K562 (cell line): ENCODE results near the gene USHBP1. TPM values are rescaled to one million over a fixed set of nuclear protein-coding genes. Genes with fewer than 3 reads are reported as not detected.

Source experiments
- DIDO1 ChIP-seq: fragments of 450-650 bp; IDR thresholded peaks from 2 replicates; pipeline ENCODE4 v1.6.1; 2016; ENCODE audit warnings: low read depth, missing biosample characterization, missing genetic modification characterization
- ESRRB ChIP-seq: fragments of 250-450 bp; sonication (Bioruptor Pico); IDR thresholded peaks from 2 replicates; pipeline ENCODE4 v1.5.0; 2020; ENCODE audit warnings: mild to moderate bottlenecking, moderate library complexity, borderline replicate concordance
- MYBL2 ChIP-seq, 2 experiments: fragments of 450-650 bp in 1 of 2; sonication (generic) in 1 of 2; formaldehyde crosslinking in 1 of 2; IDR thresholded peaks; 2 replicates each; pipeline versions ENCODE4 v1.6.1 to v1.8.1; 2017 to 2022; ENCODE audit warnings: borderline replicate concordance in 1 of 2, inconsistent platforms in 1 of 2, low read depth in 1 of 2, mild to moderate bottlenecking in 1 of 2, missing genetic modification reagents in 1 of 2, moderate library complexity in 1 of 2
- NELFE ChIP-seq: IDR thresholded peaks from 2 replicates; pipeline ENCODE4 v1.6.1; 2011; ENCODE audit warnings: mild to moderate bottlenecking; ENCODE audit not compliant: insufficient read depth, insufficient read length
- NFIC ChIP-seq: fragments of 450-650 bp; IDR thresholded peaks from 2 replicates; pipeline ENCODE4 v1.6.1; 2017; ENCODE audit warnings: mild to moderate bottlenecking, inconsistent platforms
- NRF1 ChIP-seq, 2 experiments: fragments of 450-650 bp; IDR thresholded peaks in 1 of 2; conservative IDR thresholded peaks in 1 of 2; 2 replicates each; pipeline ENCODE4 v1.6.1; 2014; ENCODE audit warnings: mild to moderate bottlenecking in 2 of 2
- RAD21 ChIP-seq, 2 experiments: fragments of 250-450 bp in 1 of 2; fragments of 450-650 bp in 1 of 2; sonication (Bioruptor Pico) in 1 of 2; formaldehyde crosslinking in 1 of 2; IDR thresholded peaks in 1 of 2; conservative IDR thresholded peaks in 1 of 2; 2 replicates each; pipeline versions ENCODE4 v1.4.0 to v1.8.0; 2020 to 2022; ENCODE audit warnings: mild to moderate bottlenecking in 2 of 2, moderate library complexity in 1 of 2
- SPI1 ChIP-seq: IDR thresholded peaks from 2 replicates; pipeline ENCODE4 v1.6.1; 2011; ENCODE audit warnings: low read depth, low read length, control low read depth, borderline replicate concordance
- SRF ChIP-seq, 2 experiments: fragments of 250-450, 450-650 bp in 1 of 2; sonication (Bioruptor Pico) in 1 of 2; sonication (generic) in 1 of 2; formaldehyde crosslinking; IDR thresholded peaks; 2 replicates each; pipeline versions ENCODE4 v1.5.0 to v1.5.1; 2020 to 2022; ENCODE audit warnings: mild to moderate bottlenecking in 1 of 2, missing genetic modification reagents in 1 of 2
- SRSF7 ChIP-seq: fragments of 200-400 bp; formaldehyde crosslinking; optimal IDR thresholded peaks from 2 replicates; pipeline ENCODE3; 2017; ENCODE audit warnings: mild to moderate bottlenecking, low read depth, low read length
- ZC3H4 ChIP-seq: sonication (generic); formaldehyde crosslinking; IDR thresholded peaks from 2 replicates; pipeline ENCODE4 v1.9.0; 2021; ENCODE audit warnings: missing genetic modification reagents, borderline replicate concordance
- polyA plus RNA-seq, 8 experiments: library from polyadenylated mRNA; depleted of rRNA in 4 of 8; stranded (reverse) in 5 of 8; unstranded in 3 of 8; fragments of >200 nt; fragmentation: Nextera tagmentation in 2 of 8; fragmentation: Illumina TruSeq in 1 of 8; extraction: Ambion mirVana in 2 of 8; extraction: Trizol in 1 of 8; gene quantifications; 2 replicates each; pipeline versions ENCODE4 v1.2.1 to v1.2.3, GENCODE V29; 2011 to 2014; ENCODE audit warnings: inconsistent platforms in 1 of 8, missing spikeins in 1 of 8
- total RNA-seq, 7 experiments: library from RNA; depleted of rRNA in 6 of 7; stranded (reverse); fragments of >200 nt in 6 of 7; fragmentation: Illumina TruSeq in 2 of 7; extraction: Trizol in 2 of 7; gene quantifications; 2 replicates each; pipeline versions ENCODE4 v1.2.1 to v1.2.3, GENCODE V29; 2011 to 2021; ENCODE audit warnings: low replicate concordance in 1 of 7
- TF ChIP-seq, protein P1 (sequence below), 2 experiments: IDR thresholded peaks; 2 replicates each; pipeline ENCODE4 v1.6.1; 2011; ENCODE audit warnings: borderline replicate concordance in 1 of 2, control low read depth in 1 of 2, low read depth in 1 of 2, low read length in 1 of 2, mild to moderate bottlenecking in 1 of 2, mixed read lengths in 1 of 2, moderate library complexity in 1 of 2; ENCODE audit not compliant: insufficient read depth in 1 of 2, insufficient read length in 1 of 2, poor library complexity in 1 of 2, severe bottlenecking in 1 of 2; ENCODE audit errors: extremely low read depth in 1 of 2
- TF ChIP-seq, protein P2 (sequence below): sonication (generic); formaldehyde crosslinking; IDR thresholded peaks from 2 replicates; pipeline ENCODE4 v1.9.0; 2022; ENCODE audit warnings: mild to moderate bottlenecking, missing genetic modification reagents
- TF ChIP-seq, protein P3 (sequence below): fragments of 200-400 bp; formaldehyde crosslinking; IDR thresholded peaks from 2 replicates; pipeline ENCODE4 v1.6.1; 2017; ENCODE audit warnings: mild to moderate bottlenecking, low read depth, low read length, moderate library complexity
- TF ChIP-seq, protein P4 (sequence below), 3 experiments: IDR thresholded peaks in 2 of 3; conservative IDR thresholded peaks in 1 of 3; 2 replicates each; pipeline ENCODE4 v1.5.1; 2011 to 2012; ENCODE audit warnings: low read length in 3 of 3, mild to moderate bottlenecking in 3 of 3, control low read depth in 2 of 3, improper control_type of control experiment in 1 of 3, inconsistent platforms in 1 of 3, low read depth in 1 of 3, mixed read lengths in 1 of 3, moderate library complexity in 1 of 3; ENCODE audit not compliant: insufficient read depth in 2 of 3

Gene USHBP1
- total and polyA plus RNA-seq, 9 of the 15 experiments (the other 6 are each of a cell fraction or from before 2014, with no cell fraction given) = 0.03 to 0.10 (median 0.05) TPM; not detected in 5

DNA sequence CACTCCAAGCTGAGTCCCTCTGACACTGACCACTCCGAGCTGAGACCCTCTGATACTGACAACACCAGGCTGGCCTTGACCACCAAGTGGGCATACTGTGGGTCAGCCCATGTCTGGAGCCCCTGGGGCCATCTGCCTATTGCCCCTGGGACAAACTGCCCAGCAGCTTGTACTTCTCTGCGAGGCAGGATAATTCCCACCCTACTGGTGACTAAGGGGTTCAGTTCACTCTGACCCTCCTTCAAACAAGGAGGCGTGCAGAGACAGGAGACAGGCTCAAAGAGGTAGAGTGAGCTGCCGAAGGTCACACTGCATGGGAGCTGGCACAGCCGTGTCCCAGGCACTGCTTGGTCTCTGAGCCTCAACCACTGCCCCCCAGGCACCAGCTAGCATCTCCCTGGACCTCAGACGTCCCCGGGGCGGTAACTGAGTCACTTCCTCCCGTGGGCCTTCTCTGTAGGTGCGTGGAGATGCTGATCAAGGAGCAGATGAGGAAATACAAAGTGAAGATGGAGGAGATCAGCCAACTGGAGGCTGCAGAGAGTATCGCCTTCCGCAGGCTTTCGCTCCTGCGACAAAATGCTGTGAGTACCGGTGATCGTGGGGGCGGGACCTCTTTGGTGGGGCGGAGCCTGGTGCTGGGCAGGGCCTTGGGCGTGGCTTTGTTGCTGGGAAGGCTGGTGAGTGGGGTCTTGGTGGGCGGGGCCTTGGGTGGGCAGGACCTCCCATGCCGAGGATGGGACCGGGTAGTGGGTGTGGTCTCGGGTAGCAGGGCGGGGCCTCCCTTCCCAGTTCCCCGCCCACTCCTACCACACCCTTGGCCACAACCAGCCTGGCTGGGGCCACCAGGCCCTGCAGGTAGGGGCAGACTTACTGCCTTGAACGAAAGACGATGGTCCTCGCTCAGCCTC, 55.2 kb downstream of the USHBP1 start (continued):
- TF ChIP-seq, protein P1, sequence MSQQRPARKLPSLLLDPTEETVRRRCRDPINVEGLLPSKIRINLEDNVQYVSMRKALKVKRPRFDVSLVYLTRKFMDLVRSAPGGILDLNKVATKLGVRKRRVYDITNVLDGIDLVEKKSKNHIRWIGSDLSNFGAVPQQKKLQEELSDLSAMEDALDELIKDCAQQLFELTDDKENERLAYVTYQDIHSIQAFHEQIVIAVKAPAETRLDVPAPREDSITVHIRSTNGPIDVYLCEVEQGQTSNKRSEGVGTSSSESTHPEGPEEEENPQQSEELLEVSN (IDR thresholded peaks at IDR 0.05; ENCODE audit: borderline replicate concordance in 1 of 2, extremely low read depth in 1 of 2, insufficient read depth in 1 of 2, insufficient read length in 1 of 2, low read depth in 1 of 2, low read length in 1 of 2, poor library complexity in 1 of 2, severe bottlenecking in 1 of 2) = peak in 1 of 2 experiments; percentile 24
- TF ChIP-seq DIDO1 (no peak), SPI1 (0 out of 2 replicates have a peak, but pooled peaks have one; percentile 30), NELFE (no peak), SRSF7 (no peak), NRF1 (conservative IDR thresholded peaks at IDR 0.05 in 1 of 2, IDR thresholded peaks at IDR 0.05 in 1 of 2) (peak; percentile 68 to 74), SRF (CRISPR knock-in tag; IDR thresholded peaks at IDR 0.05) (peak in 1 of 2 experiments; percentile 40; a peak in 1 of 4 replicates), RAD21 (CRISPR knock-in tag; conservative IDR thresholded peaks at IDR 0.05 in 1 of 2, IDR thresholded peaks at IDR 0.05 in 1 of 2) (no peak), ESRRB (CRISPR knock-in tag) (no peak), ZC3H4 (no peak), NFIC (no peak), MYBL2 (IDR thresholded peaks at IDR 0.05; ENCODE audit: low read depth) (no peak), MYBL2 (CRISPR knock-in tag; IDR thresholded peaks at IDR 0.05; ENCODE audit: borderline replicate concordance) (0 out of 2 replicates have a peak, but pooled peaks have one; percentile 47)
- TF ChIP-seq, protein P2, sequence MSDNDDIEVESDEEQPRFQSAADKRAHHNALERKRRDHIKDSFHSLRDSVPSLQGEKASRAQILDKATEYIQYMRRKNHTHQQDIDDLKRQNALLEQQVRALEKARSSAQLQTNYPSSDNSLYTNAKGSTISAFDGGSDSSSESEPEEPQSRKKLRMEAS (CRISPR knock-in tag) = 0 out of 2 replicates have a peak, but pooled peaks have one; percentile 27
- TF ChIP-seq, protein P3, sequence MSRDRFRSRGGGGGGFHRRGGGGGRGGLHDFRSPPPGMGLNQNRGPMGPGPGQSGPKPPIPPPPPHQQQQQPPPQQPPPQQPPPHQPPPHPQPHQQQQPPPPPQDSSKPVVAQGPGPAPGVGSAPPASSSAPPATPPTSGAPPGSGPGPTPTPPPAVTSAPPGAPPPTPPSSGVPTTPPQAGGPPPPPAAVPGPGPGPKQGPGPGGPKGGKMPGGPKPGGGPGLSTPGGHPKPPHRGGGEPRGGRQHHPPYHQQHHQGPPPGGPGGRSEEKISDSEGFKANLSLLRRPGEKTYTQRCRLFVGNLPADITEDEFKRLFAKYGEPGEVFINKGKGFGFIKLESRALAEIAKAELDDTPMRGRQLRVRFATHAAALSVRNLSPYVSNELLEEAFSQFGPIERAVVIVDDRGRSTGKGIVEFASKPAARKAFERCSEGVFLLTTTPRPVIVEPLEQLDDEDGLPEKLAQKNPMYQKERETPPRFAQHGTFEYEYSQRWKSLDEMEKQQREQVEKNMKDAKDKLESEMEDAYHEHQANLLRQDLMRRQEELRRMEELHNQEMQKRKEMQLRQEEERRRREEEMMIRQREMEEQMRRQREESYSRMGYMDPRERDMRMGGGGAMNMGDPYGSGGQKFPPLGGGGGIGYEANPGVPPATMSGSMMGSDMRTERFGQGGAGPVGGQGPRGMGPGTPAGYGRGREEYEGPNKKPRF = no peak
- TF ChIP-seq, protein P4, sequence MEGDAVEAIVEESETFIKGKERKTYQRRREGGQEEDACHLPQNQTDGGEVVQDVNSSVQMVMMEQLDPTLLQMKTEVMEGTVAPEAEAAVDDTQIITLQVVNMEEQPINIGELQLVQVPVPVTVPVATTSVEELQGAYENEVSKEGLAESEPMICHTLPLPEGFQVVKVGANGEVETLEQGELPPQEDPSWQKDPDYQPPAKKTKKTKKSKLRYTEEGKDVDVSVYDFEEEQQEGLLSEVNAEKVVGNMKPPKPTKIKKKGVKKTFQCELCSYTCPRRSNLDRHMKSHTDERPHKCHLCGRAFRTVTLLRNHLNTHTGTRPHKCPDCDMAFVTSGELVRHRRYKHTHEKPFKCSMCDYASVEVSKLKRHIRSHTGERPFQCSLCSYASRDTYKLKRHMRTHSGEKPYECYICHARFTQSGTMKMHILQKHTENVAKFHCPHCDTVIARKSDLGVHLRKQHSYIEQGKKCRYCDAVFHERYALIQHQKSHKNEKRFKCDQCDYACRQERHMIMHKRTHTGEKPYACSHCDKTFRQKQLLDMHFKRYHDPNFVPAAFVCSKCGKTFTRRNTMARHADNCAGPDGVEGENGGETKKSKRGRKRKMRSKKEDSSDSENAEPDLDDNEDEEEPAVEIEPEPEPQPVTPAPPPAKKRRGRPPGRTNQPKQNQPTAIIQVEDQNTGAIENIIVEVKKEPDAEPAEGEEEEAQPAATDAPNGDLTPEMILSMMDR (IDR thresholded peaks at IDR 0.05 in 2 of 3, conservative IDR thresholded peaks at IDR 0.05 in 1 of 3; ENCODE audit: insufficient read depth in 2 of 3, low read depth in 1 of 3, low read length in 3 of 3) = peak in 2 of 3 experiments; percentile 15 to 27; a peak in 2 of 6 replicates
